Globus pallidus (tissue), 1 donor: ENCODE measurements around the gene SETDB2.

Experiments
- DNase-seq: peaks from one replicate; pipeline ENCODE4 v3.0.0-alpha.2; 2015; ENCODE audit warnings: low spot score

SETDB2 gene

GRCh38 chr13:49435992-49436391 is 8.1 kb upstream of the SETDB2 start:
- DNase-seq, result no peak

- DNase-seq, result peak; percentile 58
Measured at GRCh38 chr13:49436890-49437289, 7.2 kb upstream of the SETDB2 start.

GRCh38 chr13:49437705-49438104 is 6.4 kb upstream of the SETDB2 start:
- DNase-seq, result no peak

GRCh38 chr13:49439609-49440008 is 4.5 kb upstream of the SETDB2 start:
- DNase-seq, result no peak

- DNase-seq, result no peak
Measured at GRCh38 chr13:49441312-49441711, 2.8 kb upstream of the SETDB2 start.

GRCh38 chr13:49441846-49442245 is 2.2 kb upstream of the SETDB2 start:
- DNase-seq, result no peak

- no peak for DNase-seq
Measured at GRCh38 chr13:49443357-49443703, 744 bp upstream of the SETDB2 start.

- DNase-seq, result peak; percentile 40
Measured at GRCh38 chr13:49444524-49445395, 686 bp downstream of the SETDB2 start.

GRCh38 chr13:49446473-49446872 is 2.4 kb downstream of the SETDB2 start:
- no peak for DNase-seq

GRCh38 chr13:49448753-49449152 is 4.7 kb downstream of the SETDB2 start:
- DNase-seq, result no peak

- DNase-seq, result no peak
Measured at GRCh38 chr13:49450105-49450819, 6.2 kb downstream of the SETDB2 start.

- DNase-seq, result no peak
Measured at GRCh38 chr13:49452725-49453457, 8.8 kb downstream of the SETDB2 start.

GRCh38 chr13:49453465-49453864 is 9.4 kb downstream of the SETDB2 start:
- DNase-seq, result no peak

- DNase-seq, result no peak
Measured at GRCh38 chr13:49454388-49455006, 10.4 kb downstream of the SETDB2 start.

- DNase-seq, result no peak
Measured at GRCh38 chr13:49455007-49455398, 10.9 kb downstream of the SETDB2 start.

- DNase-seq, result no peak
Measured at GRCh38 chr13:49456156-49456555, 12.1 kb downstream of the SETDB2 start.

- DNase-seq, result no peak
Measured at GRCh38 chr13:49457221-49457620, 13.1 kb downstream of the SETDB2 start.

- DNase-seq, result no peak
Measured at GRCh38 chr13:49459580-49459979, 15.5 kb downstream of the SETDB2 start.

- DNase-seq, result no peak
Measured at GRCh38 chr13:49464085-49464484, 20.0 kb downstream of the SETDB2 start.

GRCh38 chr13:49464621-49465325 is 20.7 kb downstream of the SETDB2 start:
- no peak for DNase-seq

- no peak for DNase-seq
Measured at GRCh38 chr13:49466292-49466838, 22.3 kb downstream of the SETDB2 start.
